Ramos (cell line): Measurements from ENCODE around the gene ATXN7L3.

ENCODE experiments used
- in situ Hi-C: fragments of 300-500 bp; cut with MboI; formaldehyde crosslinking; loops from one replicate; pipeline ENCODE4 v1.14.3; 2022; ENCODE audit warnings: low sequenced_read_pairs; ENCODE audit not compliant: unreplicated experiment

The ATXN7L3 gene

GRCh38 chr17:44219108-44219615 lies 19.5 kb upstream of the ATXN7L3 start:
- in situ Hi-C loops = no loop called here

- in situ Hi-C loops = no loop called here
Measured at GRCh38 chr17:44218344-44219107, 18.8 kb upstream of the ATXN7L3 start.

- in situ Hi-C loops = no loop called here
Measured at GRCh38 chr17:44217738-44218343, 18.2 kb upstream of the ATXN7L3 start.

- in situ Hi-C loops = no loop called here
Measured at GRCh38 chr17:44216694-44217093, 17.0 kb upstream of the ATXN7L3 start.

GRCh38 chr17:44216173-44216572 lies 16.5 kb upstream of the ATXN7L3 start:
- in situ Hi-C loops = no loop called here

GRCh38 chr17:44214896-44215295 lies 15.2 kb upstream of the ATXN7L3 start:
- in situ Hi-C loops = loop anchor here (5.0 kb wide), 1 partner anchor 107 kb away; the partner anchor contains the start of gene SLC25A39

GRCh38 chr17:44214230-44214494 lies 14.5 kb upstream of the ATXN7L3 start:
- in situ Hi-C loops = loop anchor here (5.0 kb wide), 1 partner anchor 108 kb away; the partner anchor contains the start of gene SLC25A39

- in situ Hi-C loops = loop anchor here (5.0 kb wide), 1 partner anchor 109 kb away; the partner anchor contains the start of gene SLC25A39
Measured at GRCh38 chr17:44213403-44214229, 13.9 kb upstream of the ATXN7L3 start.

GRCh38 chr17:44212507-44213402 lies 13.1 kb upstream of the ATXN7L3 start:
- in situ Hi-C loops = loop anchor here (5.0 kb wide), 1 partner anchor 110 kb away; the partner anchor contains the start of gene SLC25A39

GRCh38 chr17:44211281-44212265 lies 11.9 kb upstream of the ATXN7L3 start:
- in situ Hi-C loops = loop anchor here (5.0 kb wide), 1 partner anchor 111 kb away; the partner anchor contains the start of gene SLC25A39

GRCh38 chr17:44210342-44211192 lies 10.9 kb upstream of the ATXN7L3 start:
- in situ Hi-C loops = loop anchor here (5.0 kb wide), 1 partner anchor 112 kb away; the partner anchor contains the start of gene SLC25A39

GRCh38 chr17:44209786-44210341 lies 10.2 kb upstream of the ATXN7L3 start:
- in situ Hi-C loops = loop anchor here (5.0 kb wide), 1 partner anchor 112 kb away; the partner anchor contains the start of gene SLC25A39

GRCh38 chr17:44207743-44208142 lies 8.1 kb upstream of the ATXN7L3 start:
- in situ Hi-C loops = no loop called here

- in situ Hi-C loops = no loop called here
Measured at GRCh38 chr17:44207319-44207718, 7.6 kb upstream of the ATXN7L3 start.

- in situ Hi-C loops = no loop called here
Measured at GRCh38 chr17:44206825-44207155, 7.1 kb upstream of the ATXN7L3 start.

GRCh38 chr17:44205962-44206824 lies 6.5 kb upstream of the ATXN7L3 start:
- in situ Hi-C loops = no loop called here
